Trophoblast cell (in vitro differentiated cells and primary cell): ENCODE results near the gene PPP1R15A.

Experiments
- DNase-seq, 2 donors: peaks; one replicate each; pipeline ENCODE4 v3.0.0-alpha.2; 2016
- H2AFZ ChIP-seq: 2 replicates; pipeline ENCODE4 v1.6.1; 2013; ENCODE audit warnings: low read length, moderate library complexity, mild to moderate bottlenecking; ENCODE audit not compliant: insufficient read depth, poor library complexity
- H2AK5ac ChIP-seq: 2 replicates; pipeline ENCODE4 v1.6.1; 2013; ENCODE audit warnings: mild to moderate bottlenecking, low read length
- H2BK120ac ChIP-seq: 2 replicates; pipeline ENCODE4 v1.6.1; 2013; ENCODE audit warnings: low read length, mild to moderate bottlenecking, moderate library complexity; ENCODE audit not compliant: insufficient read depth, poor library complexity
- H2BK12ac ChIP-seq: 2 replicates; pipeline ENCODE4 v1.6.1; 2013; ENCODE audit warnings: mild to moderate bottlenecking, low read length, moderate library complexity
- H2BK5ac ChIP-seq: 2 replicates; pipeline ENCODE4 v1.6.1; 2013; ENCODE audit warnings: low read length, low read depth, moderate library complexity, mild to moderate bottlenecking; ENCODE audit not compliant: poor library complexity
- H3K14ac ChIP-seq: 2 replicates; pipeline ENCODE4 v1.6.1; 2013; ENCODE audit warnings: mild to moderate bottlenecking, low read length
- H3K18ac ChIP-seq: 2 replicates; pipeline ENCODE4 v1.6.1; 2013; ENCODE audit warnings: mild to moderate bottlenecking, low read length
- H3K23ac ChIP-seq: 2 replicates; pipeline ENCODE4 v1.6.1; 2013; ENCODE audit warnings: low read length
- H3K27ac ChIP-seq: 2 replicates; pipeline ENCODE4 v1.5.1; 2013; ENCODE audit warnings: low read depth, mild to moderate bottlenecking, inconsistent platforms, low read length, moderate library complexity
- H3K27me3 ChIP-seq: 2 replicates; pipeline ENCODE4 v1.6.1; 2013; ENCODE audit warnings: inconsistent platforms, mild to moderate bottlenecking, low read length, moderate library complexity; ENCODE audit not compliant: insufficient read depth
- H3K36me3 ChIP-seq, 2 experiments: 1 replicate in 1 of 2; 2 replicates in 1 of 2; pipeline ENCODE4 v1.6.1; 2013; ENCODE audit warnings: low read length in 2 of 2, mild to moderate bottlenecking in 2 of 2, moderate library complexity in 1 of 2; ENCODE audit not compliant: insufficient read depth in 2 of 2, control insufficient read depth in 1 of 2
- H3K4ac ChIP-seq: 2 replicates; pipeline ENCODE4 v1.6.1; 2013; ENCODE audit warnings: low read depth, mild to moderate bottlenecking, low read length, moderate library complexity
- H3K4me1 ChIP-seq, 2 experiments: 1 replicate in 1 of 2; 2 replicates in 1 of 2; pipeline ENCODE4 v1.6.1; 2013; ENCODE audit warnings: low read length in 2 of 2, mild to moderate bottlenecking in 2 of 2, moderate library complexity in 1 of 2; ENCODE audit not compliant: insufficient read depth in 2 of 2, control insufficient read depth in 1 of 2
- H3K4me2 ChIP-seq: 2 replicates; pipeline ENCODE4 v1.6.1; 2013; ENCODE audit warnings: inconsistent platforms, mild to moderate bottlenecking, low read length, moderate library complexity
- H3K4me3 ChIP-seq: 2 replicates; pipeline ENCODE4 v1.5.1; 2013; ENCODE audit warnings: mild to moderate bottlenecking, low read depth, low read length, inconsistent platforms
- H3K79me1 ChIP-seq: one replicate; pipeline ENCODE4 v1.6.1; 2013; ENCODE audit warnings: low read length
- H3K79me2 ChIP-seq: 2 replicates; pipeline ENCODE4 v1.6.1; 2013; ENCODE audit warnings: low read length, mild to moderate bottlenecking; ENCODE audit not compliant: control insufficient read depth, insufficient read depth, poor library complexity
- H3K9ac ChIP-seq: 2 replicates; pipeline ENCODE4 v1.6.1; 2013; ENCODE audit warnings: mild to moderate bottlenecking, low read length
- H3K9me3 ChIP-seq: 2 replicates; pipeline ENCODE4 v1.6.1; 2013; ENCODE audit warnings: low read depth, mild to moderate bottlenecking, control low read depth, inconsistent platforms, low read length; ENCODE audit not compliant: insufficient read depth
- H4K12ac ChIP-seq: 2 replicates; pipeline ENCODE4 v1.6.1; 2013; ENCODE audit warnings: low read depth, mild to moderate bottlenecking, low read length, moderate library complexity
- H4K8ac ChIP-seq: 2 replicates; pipeline ENCODE4 v1.6.1; 2013; ENCODE audit warnings: low read depth, mild to moderate bottlenecking, low read length, moderate library complexity
- H4K91ac ChIP-seq: one replicate; pipeline ENCODE4 v1.6.1; 2013; ENCODE audit warnings: low read depth, mild to moderate bottlenecking, low read length, moderate library complexity
- WGBS: extraction: QIAGEN DNeasy Blood & Tissue Kit; methylation state at CpG from one replicate; pipeline ENCODE4 v1.1.7; 2013; ENCODE audit warnings: missing lambda C conversion rate; ENCODE audit not compliant: insufficient read length, insufficient coverage; ENCODE audit errors: extremely low coverage; 5-methylcytosine and 5-hydroxymethylcytosine counted together

PPP1R15A gene

DNA sequence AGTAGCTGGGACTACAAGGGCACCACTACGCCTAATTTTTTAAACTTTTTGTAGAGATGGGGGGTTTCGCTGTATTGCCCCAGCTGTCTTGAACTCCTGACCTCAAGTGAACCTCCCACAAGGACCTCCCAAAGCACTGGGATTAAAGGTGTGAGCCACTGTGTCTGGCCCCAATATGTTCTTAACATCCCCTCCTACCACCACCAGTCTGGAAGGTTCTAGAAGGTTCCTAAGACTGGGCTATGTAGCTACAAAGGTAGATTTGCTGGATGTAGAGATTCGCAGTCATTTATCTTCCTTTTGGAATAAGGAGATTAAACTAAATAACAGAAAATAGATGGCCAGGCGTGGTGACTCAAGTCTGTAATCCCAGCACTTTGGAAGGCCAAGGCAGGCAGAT lies 41.3 kb upstream of the PPP1R15A start:
- Histone ChIP-seq H3K4ac (no peak overlapping the region), H3K14ac (no peak overlapping the region), H3K18ac (no peak overlapping the region), H3K27ac (no peak overlapping the region), H3K9me3 (no peaks in the 10 kb centered on the region), H3K4me2 (no peak overlapping the region), H2BK120ac (no peak overlapping the region), H3K36me3 (peaks cover 19 to 24% of the 10 kb centered on the region in 2 experiments), H3K4me3 (no peak overlapping the region), H3K9ac (no peak overlapping the region), H3K27me3 (no peaks in the 10 kb centered on the region), H2AK5ac (no peak overlapping the region), H2BK12ac (no peak overlapping the region), H4K8ac (no peak overlapping the region), H4K91ac (no peak overlapping the region), H3K23ac (no peak overlapping the region), H3K79me2 (peaks cover under 1% of the 10 kb centered on the region), H2AFZ (no peak overlapping the region), H3K79me1 (peaks cover 2% of the 10 kb centered on the region), H3K4me1 (peaks cover 0 to 2% of the 10 kb centered on the region in 2 experiments), H2BK5ac (no peak overlapping the region), H4K12ac (no peak overlapping the region)
- no peak for DNase-seq
- WGBS: no CpG with 5 or more reads among the region's 4 CpGs

DNA sequence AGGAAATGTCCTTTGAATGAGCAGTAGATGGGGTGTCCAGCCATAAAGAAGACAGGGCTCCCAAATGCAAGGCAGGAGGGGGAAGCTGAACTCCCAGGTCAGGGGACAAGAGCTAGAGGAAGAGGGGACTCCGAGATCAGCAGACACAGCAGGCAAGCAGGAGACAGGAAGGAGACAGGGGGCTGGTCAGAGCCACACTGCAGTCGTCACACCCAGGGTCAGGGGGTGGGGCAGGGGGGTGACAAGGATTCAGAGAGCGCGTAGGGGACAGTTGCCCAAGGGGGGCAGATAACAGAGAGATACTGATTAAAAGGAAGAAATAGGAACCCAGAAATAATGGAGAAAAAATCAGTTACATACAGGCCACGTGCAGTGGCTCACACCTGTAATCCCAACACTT lies 39.2 kb upstream of the PPP1R15A start:
- no peak overlapping the region for H2AK5ac ChIP-seq
- H3K9me3 ChIP-seq: no peaks in the 10 kb centered on the region
- H3K14ac ChIP-seq: no peak overlapping the region
- no peak overlapping the region for H4K91ac ChIP-seq
- H3K27ac ChIP-seq: no peak overlapping the region
- no peak overlapping the region for H4K8ac ChIP-seq
- peaks cover 14% of the 10 kb centered on the region for H3K79me1 ChIP-seq
- H2AFZ ChIP-seq: no peak overlapping the region
- H2BK12ac ChIP-seq: no peak overlapping the region
- peaks cover 2% of the 10 kb centered on the region in 2 experiments for H3K4me1 ChIP-seq
- H3K9ac ChIP-seq: no peak overlapping the region
- H3K79me2 ChIP-seq: peaks cover 2% of the 10 kb centered on the region
- no peak overlapping the region for H4K12ac ChIP-seq
- peaks cover 19 to 24% of the 10 kb centered on the region in 2 experiments for H3K36me3 ChIP-seq
- WGBS: no CpG with 5 or more reads among the region's 5 CpGs
- no peak overlapping the region for H3K23ac ChIP-seq
- no peak for DNase-seq
- H3K18ac ChIP-seq: no peak overlapping the region
- H2BK120ac ChIP-seq: no peak overlapping the region
- no peak overlapping the region for H3K4me2 ChIP-seq
- H2BK5ac ChIP-seq: no peak overlapping the region
- no peak overlapping the region for H3K4me3 ChIP-seq
- H3K27me3 ChIP-seq: no peaks in the 10 kb centered on the region
- H3K4ac ChIP-seq: no peak overlapping the region

DNA sequence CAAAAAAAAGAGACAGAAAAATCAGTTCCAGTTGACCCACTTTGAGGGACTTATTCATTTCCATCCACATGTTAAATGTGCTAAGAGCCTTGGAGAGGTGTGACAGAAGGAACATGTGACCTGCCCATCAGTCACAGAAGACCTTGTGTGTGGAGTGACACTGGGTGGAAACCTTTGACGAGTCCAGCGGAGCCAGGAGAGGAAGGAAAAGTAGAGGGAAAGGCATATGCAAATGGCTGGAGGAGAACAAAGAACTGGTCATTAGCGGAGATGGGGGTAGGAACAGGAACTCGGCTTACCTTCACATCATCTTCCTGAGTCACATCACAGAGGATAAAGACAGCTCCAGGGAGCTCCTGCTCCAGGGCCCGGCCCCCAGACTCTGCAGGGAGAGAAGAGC lies 38.2 kb upstream of the PPP1R15A start:
- Histone ChIP-seq H3K4me3 (no peak overlapping the region), H2BK5ac (no peak overlapping the region), H3K4ac (no peak overlapping the region), H4K12ac (no peak overlapping the region), H3K9me3 (no peaks in the 10 kb centered on the region), H3K18ac (no peak overlapping the region), H3K79me1 (peaks cover 14% of the 10 kb centered on the region), H3K27ac (no peak overlapping the region), H3K23ac (no peak overlapping the region), H3K4me2 (no peak overlapping the region), H2BK120ac (no peak overlapping the region), H2AK5ac (no peak overlapping the region), H3K14ac (no peak overlapping the region), H3K27me3 (no peaks in the 10 kb centered on the region), H3K36me3 (peaks cover 19 to 24% of the 10 kb centered on the region in 2 experiments), H3K4me1 (peaks cover 2% of the 10 kb centered on the region in 2 experiments), H2BK12ac (no peak overlapping the region), H4K91ac (no peak overlapping the region), H4K8ac (no peak overlapping the region), H3K9ac (no peak overlapping the region), H2AFZ (no peak overlapping the region), H3K79me2 (peaks cover 2% of the 10 kb centered on the region)
- DNase-seq: no peak
- WGBS: no CpG with 5 or more reads among the region's 5 CpGs

DNA sequence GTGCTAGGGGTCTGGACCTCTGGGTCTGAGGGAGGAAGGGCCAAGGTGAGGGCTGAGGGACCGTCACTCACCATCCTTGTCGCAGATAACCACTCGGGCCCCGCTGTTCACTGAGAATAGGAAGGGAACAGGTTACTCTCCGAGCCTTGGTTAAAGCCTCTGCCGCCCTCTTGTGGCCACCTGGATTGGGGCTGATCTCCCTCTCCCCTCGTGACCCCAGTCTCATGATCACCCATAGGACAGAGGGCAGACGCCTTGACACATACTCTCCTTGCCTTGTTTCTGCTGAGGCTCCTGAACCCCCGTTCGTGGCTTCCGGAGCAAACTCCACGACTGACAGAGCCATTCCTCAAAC lies 36.5 kb upstream of the PPP1R15A start:
- Histone ChIP-seq H2BK5ac (peak overlapping the region; percentile 7), H3K9ac (no peak overlapping the region), H2BK120ac (peak overlapping the region; percentile 61), H3K4me2 (peak overlapping the region; percentile 79), H3K4ac (peak overlapping the region; percentile 16), H3K79me2 (peaks cover 2% of the 10 kb centered on the region), H2BK12ac (no peak overlapping the region), H4K91ac (peak overlapping the region; percentile 27), H3K27me3 (no peaks in the 10 kb centered on the region), H4K12ac (no peak overlapping the region), H3K4me3 (peak overlapping the region; percentile 72), H3K23ac (no peak overlapping the region), H3K9me3 (no peaks in the 10 kb centered on the region), H3K14ac (peak overlapping the region; percentile 25), H3K36me3 (peaks cover 17 to 19% of the 10 kb centered on the region in 2 experiments), H3K27ac (peak overlapping the region; percentile 80), H3K18ac (peak overlapping the region; percentile 13), H4K8ac (peak overlapping the region; percentile 58), H3K4me1 (peaks cover 2% of the 10 kb centered on the region in 2 experiments), H2AK5ac (no peak overlapping the region), H2AFZ (peak overlapping the region; percentile 30), H3K79me1 (peaks cover 14% of the 10 kb centered on the region)
- DNase-seq: peak; percentile 93 to 96
- no CpG with 5 or more reads among the region's 12 CpGs for WGBS
